GM10266 (cell line): ENCODE results near the gene PLXNA3.

ENCODE experiments used
- DNase-seq: peaks from one replicate; pipeline ENCODE4 v3.0.0; 2012; ENCODE audit errors: extremely low spot score
- TF ChIP-seq, protein P1 (sequence below): IDR thresholded peaks from 2 replicates; pipeline ENCODE4 v1.5.1; 2012; ENCODE audit warnings: mild to moderate bottlenecking, low read depth; ENCODE audit not compliant: control insufficient read depth, insufficient read depth; ENCODE audit errors: missing control alignments

Gene PLXNA3

DNA sequence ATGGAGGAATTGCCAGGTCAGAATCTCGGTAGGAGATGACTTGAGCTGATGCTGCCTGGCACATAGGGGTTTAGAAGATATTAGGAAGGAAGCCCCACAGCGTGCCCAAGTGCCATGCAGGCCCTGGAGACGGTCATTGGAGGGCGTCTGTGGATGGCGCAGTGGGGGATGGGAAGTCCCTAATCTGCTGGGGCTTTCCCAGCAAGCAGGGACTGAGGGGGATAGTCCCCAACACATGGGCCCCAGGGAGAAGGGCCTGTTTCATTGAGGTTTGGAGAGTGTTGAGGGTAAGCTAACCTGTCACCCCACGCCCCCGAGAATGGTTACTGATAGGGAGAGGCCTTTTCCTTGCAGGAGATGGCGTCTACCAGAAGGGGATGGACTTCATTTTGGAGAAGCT lies 38.9 kb upstream of the PLXNA3 start:
- TF ChIP-seq, protein P1, sequence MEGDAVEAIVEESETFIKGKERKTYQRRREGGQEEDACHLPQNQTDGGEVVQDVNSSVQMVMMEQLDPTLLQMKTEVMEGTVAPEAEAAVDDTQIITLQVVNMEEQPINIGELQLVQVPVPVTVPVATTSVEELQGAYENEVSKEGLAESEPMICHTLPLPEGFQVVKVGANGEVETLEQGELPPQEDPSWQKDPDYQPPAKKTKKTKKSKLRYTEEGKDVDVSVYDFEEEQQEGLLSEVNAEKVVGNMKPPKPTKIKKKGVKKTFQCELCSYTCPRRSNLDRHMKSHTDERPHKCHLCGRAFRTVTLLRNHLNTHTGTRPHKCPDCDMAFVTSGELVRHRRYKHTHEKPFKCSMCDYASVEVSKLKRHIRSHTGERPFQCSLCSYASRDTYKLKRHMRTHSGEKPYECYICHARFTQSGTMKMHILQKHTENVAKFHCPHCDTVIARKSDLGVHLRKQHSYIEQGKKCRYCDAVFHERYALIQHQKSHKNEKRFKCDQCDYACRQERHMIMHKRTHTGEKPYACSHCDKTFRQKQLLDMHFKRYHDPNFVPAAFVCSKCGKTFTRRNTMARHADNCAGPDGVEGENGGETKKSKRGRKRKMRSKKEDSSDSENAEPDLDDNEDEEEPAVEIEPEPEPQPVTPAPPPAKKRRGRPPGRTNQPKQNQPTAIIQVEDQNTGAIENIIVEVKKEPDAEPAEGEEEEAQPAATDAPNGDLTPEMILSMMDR: no peak
- DNase-seq: peak; percentile 35

DNA sequence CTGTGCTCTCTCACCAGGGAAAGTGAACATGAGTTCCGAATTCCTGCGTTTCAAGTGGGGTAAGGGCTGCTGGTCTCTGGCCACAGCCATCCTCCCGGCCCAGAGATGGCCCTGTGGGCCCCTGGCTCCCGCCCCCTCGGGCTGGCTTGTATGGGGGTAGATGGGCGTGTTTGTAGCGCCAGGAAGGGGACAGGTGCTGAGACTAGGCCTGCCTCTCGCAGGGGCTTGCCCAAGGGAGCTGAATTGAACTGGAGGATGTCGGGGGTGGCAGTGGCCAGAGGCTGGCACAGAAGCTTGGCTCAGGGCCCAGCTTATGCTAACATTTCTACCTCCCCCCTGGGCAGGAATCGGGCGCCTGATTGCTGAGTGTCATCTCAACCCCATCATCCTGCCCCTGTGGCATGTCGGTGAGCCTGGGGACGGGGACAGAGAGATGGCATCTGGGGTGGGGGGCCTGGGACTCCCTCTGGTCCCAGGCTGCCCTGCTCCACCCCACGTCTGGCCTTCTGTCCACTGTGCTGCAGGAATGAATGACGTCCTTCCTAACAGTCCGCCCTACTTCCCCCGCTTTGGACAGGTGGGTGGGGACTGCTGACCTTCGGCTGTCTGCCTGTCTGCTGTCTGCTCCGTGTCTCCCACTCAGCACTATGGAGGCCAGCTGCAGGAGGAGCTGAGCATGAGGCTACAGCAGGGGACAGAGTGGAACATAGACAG lies 38.2 kb upstream of the PLXNA3 start:
- DNase-seq: no peak
- TF ChIP-seq, protein P1: no peak

DNA sequence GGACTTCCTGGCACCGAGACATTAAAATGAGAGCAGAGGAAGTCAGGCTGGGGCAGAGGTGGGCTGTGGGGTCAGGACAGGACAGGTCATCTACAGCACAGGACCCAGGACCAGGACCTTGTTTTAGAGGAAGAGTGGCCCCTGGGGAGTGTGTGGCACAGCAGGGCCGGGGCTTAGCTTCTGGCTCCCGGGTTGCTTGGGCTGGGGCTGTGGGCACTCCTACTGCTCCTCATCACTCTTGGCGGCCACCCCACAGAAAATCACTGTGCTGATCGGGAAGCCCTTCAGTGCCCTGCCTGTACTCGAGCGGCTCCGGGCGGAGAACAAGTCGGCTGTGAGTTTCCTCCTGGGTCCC lies 37.7 kb upstream of the PLXNA3 start:
- no peak for DNase-seq
- TF ChIP-seq, protein P1: no peak

DNA sequence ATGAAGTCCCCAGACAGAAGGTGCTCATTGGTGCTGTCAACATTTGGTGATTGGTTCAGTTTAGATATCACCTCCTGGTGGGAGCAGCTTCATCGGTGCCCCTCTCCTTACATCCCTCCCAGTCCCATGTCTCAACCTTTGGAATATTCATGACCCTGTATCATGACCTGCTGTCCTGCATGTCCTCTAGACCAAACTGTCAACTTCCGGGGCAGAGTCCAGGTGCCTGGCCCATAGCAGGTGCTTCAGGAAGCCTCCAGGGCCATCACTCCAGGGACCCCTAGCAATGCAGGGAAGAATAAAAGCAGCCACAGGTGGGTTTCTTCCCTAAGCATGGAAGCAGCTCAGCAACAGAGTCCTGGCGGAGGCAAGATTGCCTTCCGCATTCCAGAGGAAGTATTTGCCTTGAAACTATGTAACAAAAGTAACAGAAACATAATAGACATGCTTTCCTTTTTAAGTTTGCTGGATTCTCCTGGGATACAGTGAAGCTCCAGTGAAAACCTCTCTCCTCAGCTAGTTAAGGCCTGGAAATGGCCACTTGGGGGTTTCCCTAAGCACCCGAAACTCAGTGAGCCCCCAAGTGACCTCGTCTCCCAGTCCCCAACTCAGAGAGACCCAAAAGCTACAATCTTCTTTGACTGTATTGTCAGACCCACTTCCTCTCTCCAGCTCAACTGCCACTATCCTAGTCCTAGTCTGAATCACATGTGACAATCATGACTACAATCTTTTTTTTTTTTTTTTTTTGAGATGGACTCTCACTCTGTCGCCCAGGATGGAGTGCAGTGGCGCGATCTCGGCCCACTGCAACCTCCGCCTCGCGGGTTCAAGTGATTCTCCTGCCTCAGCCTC lies 30.9 kb upstream of the PLXNA3 start:
- DNase-seq: no peak
- TF ChIP-seq, protein P1: no peak

DNA sequence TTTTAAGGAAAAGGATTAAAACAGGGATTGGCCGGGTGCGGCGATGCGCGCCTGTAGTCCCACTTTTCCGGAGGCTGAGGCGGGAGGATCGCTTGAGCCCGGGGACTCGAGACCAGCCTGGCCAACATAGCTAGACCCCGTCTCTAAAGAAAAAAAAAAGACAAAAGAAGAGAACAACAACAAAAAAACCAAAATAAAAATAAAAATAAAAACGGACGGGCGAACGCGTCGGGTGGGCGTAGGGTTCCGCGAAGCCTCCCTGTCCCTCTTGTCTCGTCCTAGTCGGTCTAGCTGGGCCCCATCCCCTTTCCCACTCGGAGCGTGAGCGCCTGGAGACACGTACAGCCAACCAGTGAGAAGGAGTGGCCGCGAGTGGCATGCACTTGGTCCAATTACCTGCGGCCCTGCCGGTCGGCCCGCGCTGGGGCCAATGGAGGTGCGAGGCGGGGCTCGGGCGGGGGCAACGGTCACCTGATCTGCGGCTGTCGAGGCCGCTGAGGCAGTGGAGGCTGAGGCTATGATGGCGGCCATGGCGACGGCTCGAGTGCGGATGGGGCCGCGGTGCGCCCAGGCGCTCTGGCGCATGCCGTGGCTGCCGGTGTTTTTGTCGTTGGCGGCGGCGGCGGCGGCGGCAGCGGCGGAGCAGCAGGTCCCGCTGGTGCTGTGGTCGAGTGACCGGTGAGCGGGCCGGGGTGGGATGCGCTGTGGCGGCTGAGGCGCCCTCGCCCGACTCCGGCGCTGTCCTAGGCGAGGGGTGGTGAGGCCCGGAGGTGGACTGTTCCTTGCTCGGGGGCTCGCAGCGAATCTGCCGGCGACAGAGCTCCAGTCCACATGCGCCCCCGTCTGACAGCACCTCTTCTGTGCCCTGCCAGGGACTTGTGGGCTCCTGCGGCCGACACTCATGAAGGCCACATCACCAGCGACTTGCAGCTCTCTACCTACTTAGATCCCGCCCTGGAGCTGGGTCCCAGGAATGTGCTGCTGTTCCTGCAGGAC lies 29.6 kb upstream of the PLXNA3 start, which contains the start of gene ATP6AP1:
Gene ATP6AP1 (plus strand): TSS at position 502 of the 996 bp plus-strand sequence. CDS start 16 bp downstream, at position 518.
- TF ChIP-seq, protein P1: peak; percentile 20
- peak; percentile 91 for DNase-seq

DNA sequence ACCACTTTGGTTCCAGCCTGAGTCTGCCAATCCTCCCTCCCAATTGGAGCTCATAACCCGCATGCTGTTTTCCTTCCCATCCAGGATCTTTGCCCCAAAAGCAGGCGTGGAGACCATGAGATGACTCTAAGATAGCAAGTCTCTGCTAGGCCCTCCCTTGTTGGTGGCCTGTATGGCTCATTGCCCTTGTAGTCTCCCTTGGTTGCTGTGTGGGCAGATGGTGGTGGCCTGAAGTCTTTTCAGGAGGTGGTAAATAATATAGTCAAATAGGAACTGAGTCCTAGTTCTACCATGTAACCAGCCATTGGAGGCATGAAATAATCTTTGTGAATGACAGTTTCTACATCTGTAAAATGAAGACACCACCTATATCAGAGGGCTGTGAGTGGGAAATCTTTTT lies 28.4 kb upstream of the PLXNA3 start:
- no peak for DNase-seq
- TF ChIP-seq, protein P1: no peak
